ENCODE data around the gene CHRNB4. TPM values are rescaled to one million over a fixed set of nuclear protein-coding genes. Genes with fewer than 3 reads are reported as not detected.

The CHRNB4 gene
- total and polyA plus RNA-seq, 10 donors, result 0.07 to 1.1 (median 0.26) TPM

DNA sequence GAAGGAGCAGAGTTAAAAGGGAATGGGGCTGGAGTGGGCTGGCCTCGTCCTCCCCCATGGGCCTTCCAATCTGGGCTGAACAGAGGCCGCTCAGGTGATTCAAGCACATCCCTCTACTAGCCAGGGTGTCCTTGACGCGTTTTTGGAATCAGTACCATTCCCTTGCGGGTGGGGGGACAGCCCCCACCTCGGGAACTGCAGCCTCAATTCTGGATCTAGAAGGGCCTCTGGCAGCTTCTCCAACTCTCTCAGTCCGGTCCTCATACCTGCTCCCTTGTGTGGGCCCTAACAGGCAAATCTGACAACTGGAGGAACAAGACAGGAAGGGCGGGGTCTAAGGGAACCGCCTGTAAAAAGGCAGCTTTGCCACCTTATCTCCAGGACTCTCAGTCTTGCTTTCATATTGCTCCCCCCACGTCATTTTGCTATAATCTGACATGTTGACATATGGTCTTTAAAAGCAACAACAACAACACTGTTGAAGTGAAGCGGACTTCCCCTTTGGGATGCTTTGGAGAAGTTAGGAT lies 802 bp upstream of the CHRNB4 start:
- H3K27me3 ChIP-seq (replicated peaks in 1 of 7), result peaks cover 0 to 24% (median 10%) of the 10 kb centered on the region in 7 donors
- peaks cover 0 to 19% (median 14%) of the 10 kb centered on the region in 6 donors for H3K4me1 ChIP-seq
- H3K27ac ChIP-seq, result no peak overlapping the region
- H3K4me3 ChIP-seq, result peak overlapping the region in 2 of 8 donors; percentile 29 to 68
- no peak for TF ChIP-seq POLR2A (IDR thresholded peaks at IDR 0.05)
- TF ChIP-seq, protein P1, sequence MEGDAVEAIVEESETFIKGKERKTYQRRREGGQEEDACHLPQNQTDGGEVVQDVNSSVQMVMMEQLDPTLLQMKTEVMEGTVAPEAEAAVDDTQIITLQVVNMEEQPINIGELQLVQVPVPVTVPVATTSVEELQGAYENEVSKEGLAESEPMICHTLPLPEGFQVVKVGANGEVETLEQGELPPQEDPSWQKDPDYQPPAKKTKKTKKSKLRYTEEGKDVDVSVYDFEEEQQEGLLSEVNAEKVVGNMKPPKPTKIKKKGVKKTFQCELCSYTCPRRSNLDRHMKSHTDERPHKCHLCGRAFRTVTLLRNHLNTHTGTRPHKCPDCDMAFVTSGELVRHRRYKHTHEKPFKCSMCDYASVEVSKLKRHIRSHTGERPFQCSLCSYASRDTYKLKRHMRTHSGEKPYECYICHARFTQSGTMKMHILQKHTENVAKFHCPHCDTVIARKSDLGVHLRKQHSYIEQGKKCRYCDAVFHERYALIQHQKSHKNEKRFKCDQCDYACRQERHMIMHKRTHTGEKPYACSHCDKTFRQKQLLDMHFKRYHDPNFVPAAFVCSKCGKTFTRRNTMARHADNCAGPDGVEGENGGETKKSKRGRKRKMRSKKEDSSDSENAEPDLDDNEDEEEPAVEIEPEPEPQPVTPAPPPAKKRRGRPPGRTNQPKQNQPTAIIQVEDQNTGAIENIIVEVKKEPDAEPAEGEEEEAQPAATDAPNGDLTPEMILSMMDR (IDR thresholded peaks at IDR 0.05 in 8 of 11, conservative IDR thresholded peaks at IDR 0.05 in 3 of 11), result no peak
- no peak for TF ChIP-seq POLR2AphosphoS5 (IDR thresholded peaks at IDR 0.05)
- no peak for DNase-seq
- no peaks in the 10 kb centered on the region for H3K36me3 ChIP-seq
- 74 to 81% (median 77%) methylated on average over 11 of the region's 11 CpGs for WGBS, 5 donors
- H3K9me3 ChIP-seq, result no peaks in the 10 kb centered on the region
- intact Hi-C loops (cut with DNase I; ENCODE audit: low total_unique reads), result no loop called here

DNA sequence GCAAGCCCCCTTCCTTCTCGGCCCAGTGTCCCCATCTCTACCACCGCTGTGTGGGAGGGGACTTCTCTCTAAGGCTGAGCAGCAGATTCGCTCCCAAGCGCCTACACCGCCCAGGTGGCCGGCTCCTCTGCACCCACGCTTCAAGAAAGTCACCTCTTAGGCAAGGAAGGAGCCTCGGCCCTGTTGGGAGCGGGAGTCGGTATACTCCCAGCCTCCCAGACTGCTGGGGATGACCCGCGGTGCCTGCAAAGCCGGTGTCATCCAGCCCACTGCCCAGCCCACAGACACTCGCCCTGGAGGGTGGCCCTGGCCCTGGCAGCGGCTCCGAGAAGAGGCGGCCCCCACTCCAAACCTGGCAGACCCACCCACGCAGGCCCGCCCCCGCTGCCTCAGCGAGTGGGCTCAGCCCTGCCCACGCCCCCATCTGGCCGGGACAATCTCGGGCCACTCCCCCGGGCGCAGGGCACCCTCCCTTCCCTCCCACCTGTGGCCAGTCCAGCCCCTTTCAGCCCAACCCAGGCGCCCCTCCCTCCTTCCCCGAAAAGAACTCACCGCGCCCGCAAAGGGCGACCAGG lies 396 bp downstream of the CHRNB4 start:
- DNase-seq, result no peak
- intact Hi-C loops (cut with DNase I; ENCODE audit: low total_unique reads), result no loop called here
- 17 to 40% (median 20%) methylated on average over 2 to 32 of the region's 32 CpGs for WGBS, 5 donors

DNA sequence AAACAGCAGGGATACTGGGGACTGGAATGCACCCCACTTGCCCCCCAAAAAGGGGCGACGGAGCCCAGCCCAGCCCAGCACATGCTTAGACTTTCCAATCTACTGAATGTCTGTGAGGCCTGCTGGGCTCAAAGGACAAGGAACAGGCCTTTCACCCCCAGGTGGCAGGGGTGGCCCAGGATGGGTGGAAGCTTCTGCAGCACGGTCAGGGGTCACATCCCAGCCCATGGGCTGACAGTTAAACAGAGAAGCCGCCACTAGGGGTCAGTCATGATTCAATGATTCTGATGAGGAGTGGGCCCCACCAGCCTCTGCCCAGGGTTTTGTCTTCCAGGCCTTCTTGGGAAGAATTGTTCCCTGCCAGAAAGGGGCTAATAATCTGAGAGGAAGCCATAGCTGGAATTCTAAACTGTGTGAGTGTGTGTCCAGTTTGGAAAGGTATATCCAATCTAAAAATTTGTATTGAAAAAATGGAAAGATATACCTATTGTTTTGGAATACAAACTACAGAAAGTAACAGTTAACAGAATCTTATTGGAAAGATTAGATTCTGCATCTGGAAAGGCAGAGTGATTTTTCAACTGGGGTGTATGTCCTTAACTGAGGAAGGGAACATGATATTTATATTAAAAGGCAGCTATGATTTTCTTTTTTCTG lies 2.2 kb downstream of the CHRNB4 start:
- no peak for TF ChIP-seq POLR2A (IDR thresholded peaks at IDR 0.05)
- TF ChIP-seq, protein P1 (IDR thresholded peaks at IDR 0.05 in 8 of 11, conservative IDR thresholded peaks at IDR 0.05 in 3 of 11), result peak; percentile 9 to 81 (median 67)
- intact Hi-C loops (cut with DNase I; ENCODE audit: low total_unique reads), result loop anchor here (5.0 kb wide), 1 partner anchor 69 kb away; no protein-coding TSS in a partner anchor
- H3K4me1 ChIP-seq, result peaks cover 0 to 19% (median 14%) of the 10 kb centered on the region in 6 donors
- no peak overlapping the region for H3K4me3 ChIP-seq
- WGBS, 5 donors, result 46 to 50% (median 48%) methylated on average over 4 of the region's 4 CpGs
- no peak overlapping the region for H3K27ac ChIP-seq
- peaks cover 0 to 24% (median 10%) of the 10 kb centered on the region in 7 donors for H3K27me3 ChIP-seq (replicated peaks in 1 of 7)
- H3K9me3 ChIP-seq, result peaks cover 0 to 4% (median under 1%) of the 10 kb centered on the region in 8 donors
- no peak for DNase-seq
- H3K36me3 ChIP-seq, result no peaks in the 10 kb centered on the region

More for the DNA sequence above, 396 bp downstream of the CHRNB4 start:
- TF ChIP-seq POLR2AphosphoS5 (IDR thresholded peaks at IDR 0.05) (no peak), POLR2A (IDR thresholded peaks at IDR 0.05) (no peak)
- TF ChIP-seq, protein P1 (IDR thresholded peaks at IDR 0.05 in 8 of 11, conservative IDR thresholded peaks at IDR 0.05 in 3 of 11), result no peak
- peak overlapping the region; percentile 22 to 68 (median 29) for H3K4me3 ChIP-seq
- peaks cover 0 to 19% (median 14%) of the 10 kb centered on the region in 6 donors for H3K4me1 ChIP-seq
- H3K27me3 ChIP-seq (replicated peaks in 1 of 7), result peaks cover 0 to 24% (median 10%) of the 10 kb centered on the region in 7 donors
- H3K9me3 ChIP-seq, result no peaks in the 10 kb centered on the region
- H3K36me3 ChIP-seq, result no peaks in the 10 kb centered on the region
- H3K27ac ChIP-seq, result no peak overlapping the region

Data from spleen (tissue), 11 donors.